Activated CD4-positive, alpha-beta T cell treated with anti-CD3 and anti-CD28 coated beads, Interleukin-2, amount 50 U/mL, for 4 hours (primary cell): ENCODE results near the gene NAV2.
"Not testable (repeated sequence)": the region's sequence is repeated elsewhere in the genome, so short reads cannot be mapped to it uniquely, and the experiment has no call there.

Experiments used
- DNase-seq, 2 experiments: peaks; one replicate each; pipeline ENCODE4 v3.0.0-alpha.2; 2020

NAV2 gene

GRCh38 chr11:19982774-19983495 lies 270.3 kb downstream of the NAV2 start:
- no peak for DNase-seq

GRCh38 chr11:19984048-19984742 lies 271.6 kb downstream of the NAV2 start:
- no peak for DNase-seq

- DNase-seq = no peak
These were observed 272.5 kb downstream of the NAV2 start for GRCh38 chr11:19985111-19985510.

GRCh38 chr11:19987331-19987801 lies 274.7 kb downstream of the NAV2 start:
- DNase-seq = no peak

GRCh38 chr11:19988598-19988997 lies 276.0 kb downstream of the NAV2 start:
- DNase-seq = no peak

- DNase-seq = no peak
These were observed 276.6 kb downstream of the NAV2 start for GRCh38 chr11:19989191-19989590.

GRCh38 chr11:19992162-19992561 lies 279.5 kb downstream of the NAV2 start:
- DNase-seq = no peak

- DNase-seq = no peak
These were observed 280.4 kb downstream of the NAV2 start for GRCh38 chr11:19992998-19993397.

GRCh38 chr11:19994672-19995071 lies 282.0 kb downstream of the NAV2 start:
- no peak for DNase-seq

- no peak for DNase-seq
These were observed 282.5 kb downstream of the NAV2 start for GRCh38 chr11:19995145-19995544.

GRCh38 chr11:19996571-19996970 lies 283.9 kb downstream of the NAV2 start:
- no peak for DNase-seq

- DNase-seq = no peak
These were observed 287.3 kb downstream of the NAV2 start for GRCh38 chr11:20000022-20000350.

- no peak for DNase-seq
These were observed 287.9 kb downstream of the NAV2 start for GRCh38 chr11:20000351-20001134.

- no peak for DNase-seq
These were observed 289.9 kb downstream of the NAV2 start for GRCh38 chr11:20002312-20003216.

GRCh38 chr11:20003351-20003750 lies 290.7 kb downstream of the NAV2 start:
- no peak for DNase-seq

GRCh38 chr11:20004866-20005265 lies 292.2 kb downstream of the NAV2 start:
- DNase-seq = no peak

- DNase-seq = no peak
These were observed 293.1 kb downstream of the NAV2 start for GRCh38 chr11:20005747-20006146.

- not testable (repeated sequence) for DNase-seq
These were observed 294.0 kb downstream of the NAV2 start for GRCh38 chr11:20006618-20007017.

- DNase-seq = no peak
These were observed 294.7 kb downstream of the NAV2 start for GRCh38 chr11:20007386-20007785.

GRCh38 chr11:20008190-20008870 lies 295.7 kb downstream of the NAV2 start:
- DNase-seq = no peak

GRCh38 chr11:20008871-20009644 lies 296.4 kb downstream of the NAV2 start:
- DNase-seq = no peak
